HG03108 (cell line): Measurements from ENCODE around the gene GALR2.

Experiments used
- ATAC-seq: cut with Tn5 transposase; IDR thresholded peaks from one replicate; pipeline ENCODE4 v1.9.1; 2021; ENCODE audit warnings: moderate library complexity; ENCODE audit not compliant: unreplicated experiment

Gene GALR2

DNA sequence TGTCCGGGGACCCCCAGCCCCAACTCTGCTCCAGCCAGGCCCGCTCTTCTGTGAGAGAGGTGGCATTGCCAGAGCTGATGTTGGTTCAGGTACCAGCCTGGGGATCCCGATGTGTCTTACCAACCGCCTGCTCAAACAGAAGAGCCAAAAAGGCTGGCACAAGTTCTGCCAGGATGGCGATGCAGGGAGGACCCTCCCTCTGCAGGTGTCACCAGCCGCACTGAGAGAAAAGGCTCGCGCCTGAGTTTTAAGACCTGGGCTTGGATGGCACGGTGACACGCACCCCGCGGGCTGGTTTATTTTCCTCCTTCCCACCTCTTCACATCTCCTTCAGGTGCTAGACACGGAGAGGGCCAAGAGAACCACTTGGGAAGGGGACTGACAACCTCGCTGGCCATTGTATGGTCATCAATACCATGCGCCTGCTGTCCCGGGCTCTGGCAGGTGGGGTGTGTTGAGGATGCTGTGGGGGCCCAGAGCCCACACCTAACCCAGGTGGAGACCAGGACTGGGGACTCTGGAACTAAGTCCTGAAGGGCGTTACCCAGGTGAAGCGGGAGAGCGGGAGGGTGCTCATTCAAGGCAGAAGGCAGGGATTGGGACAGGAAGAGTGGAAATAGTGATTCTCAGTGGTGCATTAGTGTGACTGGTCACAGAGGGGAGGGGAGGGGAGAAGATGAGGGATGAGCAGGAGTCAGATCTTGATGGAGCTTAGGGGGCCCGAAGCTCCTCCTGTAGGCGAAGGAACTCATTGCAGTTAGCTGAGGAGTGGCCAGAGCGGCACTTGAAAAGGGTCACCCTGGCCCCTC is 50.2 kb downstream of the GALR2 start:
- ATAC-seq = no peak

GRCh38 chr17:76125391-76125675 is 50.8 kb downstream of the GALR2 start:
- no peak for ATAC-seq

GRCh38 chr17:76125922-76126321 is 51.3 kb downstream of the GALR2 start:
- no peak for ATAC-seq
